SK-N-SH (cell line): ENCODE data around the gene NPPB. TPM values are rescaled to one million over a fixed set of nuclear protein-coding genes. Genes with fewer than 3 reads are reported as not detected.

Source experiments
- CTCF ChIA-PET: fragments of 300-600, 350-600 bp; formaldehyde crosslinking; extraction: SDS; loops from one replicate; lab custom pipeline; 2021; lab: Yijun Ruan, JAX
- POLR2A ChIA-PET: fragments of 350-600 bp; sonication (Branson Sonifier 250); formaldehyde crosslinking; extraction: SDS; loops from one replicate; lab custom pipeline; 2020; ENCODE audit warnings: antibody characterized with exemption, inconsistent platforms; lab: Yijun Ruan, JAX
- DNase-seq: peaks from one replicate; pipeline ENCODE4 v3.0.0; 2012
- H2AFZ ChIP-seq: fragments of 200-600 bp; sonication (generic); 2 replicates; pipeline ENCODE4 v1.8.1; 2016; ENCODE audit warnings: antibody characterized with exemption, mild to moderate bottlenecking, low read depth
- H3F3A ChIP-seq: fragments of 200-600 bp; sonication (generic); replicated peaks from 2 replicates; pipeline ENCODE3; 2016; ENCODE audit warnings: antibody characterized with exemption, mild to moderate bottlenecking; ENCODE audit not compliant: insufficient read depth
- H3K27ac ChIP-seq, 2 experiments: fragments of 200-500 bp in 1 of 2; fragments of 200-600 bp in 1 of 2; sonication (Bioruptor generic) in 1 of 2; sonication (generic), shearing (Covaris generic) in 1 of 2; 2 replicates each; pipeline versions ENCODE4 v1.5.1 to v1.6.1; 2014 to 2016; ENCODE audit warnings: low read depth in 2 of 2, inconsistent platforms in 1 of 2, low read length in 1 of 2, mild to moderate bottlenecking in 1 of 2, mixed read lengths in 1 of 2
- H3K27me3 ChIP-seq: fragments of 200-600 bp; sonication (generic), shearing (Covaris generic); 2 replicates; pipeline ENCODE4 v1.6.1; 2016; ENCODE audit warnings: mixed run types; ENCODE audit not compliant: insufficient read depth
- H3K36me3 ChIP-seq, 2 experiments: fragments of 200-500 bp in 1 of 2; fragments of 200-600 bp in 1 of 2; sonication (Bioruptor generic) in 1 of 2; sonication (generic) in 1 of 2; replicated peaks in 1 of 2; 2 replicates each; pipeline versions ENCODE3 to v1.5.1; 2014 to 2016; ENCODE audit warnings: low read length in 1 of 2, mild to moderate bottlenecking in 1 of 2; ENCODE audit not compliant: insufficient read depth in 2 of 2, control insufficient read depth in 1 of 2
- H3K4me1 ChIP-seq, 2 experiments: fragments of 200-500 bp in 1 of 2; fragments of 200-600 bp in 1 of 2; sonication (Bioruptor generic) in 1 of 2; sonication (generic), shearing (Covaris generic) in 1 of 2; 2 replicates each; pipeline versions ENCODE4 v1.5.1 to v1.6.1; 2014 to 2016; ENCODE audit warnings: low read depth in 1 of 2, low read length in 1 of 2, mixed run types in 1 of 2; ENCODE audit not compliant: insufficient read depth in 2 of 2, control insufficient read depth in 1 of 2
- H3K4me2 ChIP-seq: fragments of 200-600 bp; sonication (generic), shearing (Covaris generic); 2 replicates; pipeline ENCODE4 v1.6.1; 2017; ENCODE audit warnings: mixed run types
- H3K4me3 ChIP-seq, 2 experiments: fragments of 200-500 bp in 1 of 2; fragments of 200-600 bp in 1 of 2; sonication (Bioruptor generic) in 1 of 2; sonication (generic), shearing (Covaris generic) in 1 of 2; 2 replicates each; pipeline versions ENCODE4 v1.5.1 to v1.8.1; 2014 to 2016; ENCODE audit warnings: low read depth in 2 of 2, inconsistent platforms in 1 of 2, low read length in 1 of 2, mild to moderate bottlenecking in 1 of 2, mixed read lengths in 1 of 2, moderate library complexity in 1 of 2
- H3K79me2 ChIP-seq: fragments of 200-600 bp; sonication (generic); 2 replicates; pipeline ENCODE4 v1.8.1; 2017; ENCODE audit warnings: mild to moderate bottlenecking; ENCODE audit not compliant: insufficient read depth
- H3K9ac ChIP-seq: fragments of 200-600 bp; sonication (generic); 2 replicates; pipeline ENCODE4 v1.6.1; 2017; ENCODE audit warnings: mixed run types
- H3K9me2 ChIP-seq: fragments of 200-600 bp; sonication (generic); 2 replicates; pipeline ENCODE4 v1.6.1; 2017; ENCODE audit warnings: mixed run types
- H3K9me3 ChIP-seq: fragments of 200-600 bp; sonication (generic); 2 replicates; pipeline ENCODE4 v1.6.1; 2017; ENCODE audit warnings: mixed run types, mild to moderate bottlenecking, moderate library complexity
- H4K20me1 ChIP-seq: fragments of 200-600 bp; sonication (generic); 2 replicates; pipeline ENCODE4 v1.6.1; 2017; ENCODE audit warnings: mild to moderate bottlenecking, mixed run types; ENCODE audit not compliant: insufficient read depth
- FOSL2 ChIP-seq: IDR thresholded peaks from 2 replicates; pipeline ENCODE4 v1.4.0; 2012; ENCODE audit warnings: low read depth, mild to moderate bottlenecking, moderate library complexity, borderline replicate concordance
- FOXM1 ChIP-seq: IDR thresholded peaks from 2 replicates; pipeline ENCODE4 v1.4.0; 2012; ENCODE audit warnings: low read depth, mild to moderate bottlenecking
- JUND ChIP-seq: IDR thresholded peaks from 2 replicates; pipeline ENCODE4 v1.4.0; 2012
- MXI1 ChIP-seq: IDR thresholded peaks from 2 replicates; pipeline ENCODE4 v1.6.1; 2012; ENCODE audit warnings: mild to moderate bottlenecking, low read depth, low read length, improper control_type of control experiment
- PBX3 ChIP-seq: IDR thresholded peaks from 2 replicates; pipeline ENCODE4; 2012
- RAD21 ChIP-seq: IDR thresholded peaks from 2 replicates; pipeline ENCODE4 v1.6.1; 2012; ENCODE audit warnings: mild to moderate bottlenecking, low read length
- RXRA ChIP-seq: IDR thresholded peaks from 2 replicates; pipeline ENCODE4 v1.4.0; 2012; ENCODE audit warnings: low read depth, mild to moderate bottlenecking, borderline replicate concordance
- SMC3 ChIP-seq: IDR thresholded peaks from 2 replicates; pipeline ENCODE4 v1.6.1; 2012; ENCODE audit warnings: low read depth, low read length, improper control_type of control experiment
- TAF1 ChIP-seq: IDR thresholded peaks from 2 replicates; pipeline ENCODE4 v1.6.1; 2012; ENCODE audit warnings: low read depth, mild to moderate bottlenecking, low read length, moderate library complexity, borderline replicate concordance
- TCF12 ChIP-seq: IDR thresholded peaks from 2 replicates; pipeline ENCODE4 v1.4.0; 2012
- YY1 ChIP-seq: IDR thresholded peaks from 2 replicates; pipeline ENCODE4 v1.4.0; 2012; ENCODE audit warnings: low read depth, mild to moderate bottlenecking
- WGBS: methylation state at CpG from one replicate; pipeline ENCODE4 v1.1.6; 2017; ENCODE audit warnings: low lambda C conversion rate; 5-methylcytosine and 5-hydroxymethylcytosine counted together
- polyA plus RNA-seq, 3 experiments: library from polyadenylated mRNA; depleted of rRNA; stranded (reverse); fragments of >200 nt; gene quantifications; 2 replicates each; pipeline ENCODE4 v1.2.3, GENCODE V29; 2012

NPPB gene
- polyA plus RNA-seq, 1 of the 3 experiments (the other 2 are of a cell fraction): 0.85 TPM

GRCh38 chr1:11854519-11854918 lies 4.2 kb downstream of the NPPB start (continued):
- no peak for TF ChIP-seq FOSL2

- DNase-seq: no peak
- no peak for TF ChIP-seq RAD21
- TF ChIP-seq YY1: no peak
- Histone ChIP-seq H3K27me3 (no peaks in the 10 kb centered on the region), H2AFZ (no peak overlapping the region), H3K79me2 (no peaks in the 10 kb centered on the region), H3K4me1 (peaks cover 0 to 20% of the 10 kb centered on the region in 2 experiments; a peak in 1 of 4 replicates), H3K36me3 (no peaks in the 10 kb centered on the region), H3K9ac (no peak overlapping the region), H3K27ac (no peak overlapping the region), H4K20me1 (no peaks in the 10 kb centered on the region), H3K9me2 (no peaks in the 10 kb centered on the region), H3K4me3 (no peak overlapping the region), H3K9me3 (no peaks in the 10 kb centered on the region), H3F3A (no peaks in the 10 kb centered on the region), H3K4me2 (no peak overlapping the region)
- ChIA-PET CTCF (interaction anchor here (0.8 to 2.5 kb wide), 2 partner anchors 13 kb away, joined by 3 to 8 read pairs; no protein-coding TSS in a partner anchor), POLR2A (interaction anchor here (2.3 kb wide), 1 partner anchor 57 kb away, joined by 8 read pairs; no protein-coding TSS in a partner anchor)
- 71% methylated on average over 7 of the region's 7 CpGs for WGBS
Observed at GRCh38 chr1:11851180-11851579, 7.6 kb downstream of the NPPB start.

GRCh38 chr1:11850156-11850555 lies 8.6 kb downstream of the NPPB start:
- H3K36me3 ChIP-seq: no peaks in the 10 kb centered on the region
- ChIA-PET CTCF (interaction anchor here (2.5 to 15.4 kb wide), 2 partner anchors 12 to 48 kb away, joined by 8 to 316 read pairs; no protein-coding TSS in a partner anchor), POLR2A (no interaction called here)
- no peak for DNase-seq
- no peaks in the 10 kb centered on the region for H3F3A ChIP-seq
- H4K20me1 ChIP-seq: peaks cover 6% of the 10 kb centered on the region; the same call in 1 of the 2 replicates
- no peak overlapping the region for H3K4me2 ChIP-seq
- H3K27me3 ChIP-seq: no peaks in the 10 kb centered on the region
- peaks cover 0 to 26% of the 10 kb centered on the region in 2 experiments; a peak in 1 of 4 replicates for H3K4me1 ChIP-seq
- H3K9me2 ChIP-seq: no peaks in the 10 kb centered on the region
- no peak overlapping the region for H3K27ac ChIP-seq
- no peak overlapping the region for H2AFZ ChIP-seq
- H3K9me3 ChIP-seq: no peaks in the 10 kb centered on the region
- TF ChIP-seq RAD21: no peak
- no peak for TF ChIP-seq TAF1
- TF ChIP-seq JUND: no peak
- TF ChIP-seq SMC3: no peak
- no peak for TF ChIP-seq MXI1
- TF ChIP-seq FOXM1: no peak
- no peak for TF ChIP-seq TCF12
- TF ChIP-seq PBX3: no peak
- no peak for TF ChIP-seq RXRA
- no peak overlapping the region for H3K9ac ChIP-seq
- H3K4me3 ChIP-seq: no peak overlapping the region
- WGBS: 76% methylated on average over 11 of the region's 11 CpGs
- no peaks in the 10 kb centered on the region for H3K79me2 ChIP-seq
